Measurements from ENCODE around the gene NR6A1.
A peak's percentile ranks its signal among the peaks of the same experiment; 100 is the strongest.

- peak; percentile 45 to 52 for TF ChIP-seq CTCF (conservative IDR thresholded peaks at IDR 0.05 in 1 of 2, IDR thresholded peaks at IDR 0.05 in 1 of 2; ENCODE audit: extremely low read depth in 1 of 2, insufficient read depth in 1 of 2, low read depth in 1 of 2, low read length in 2 of 2)
- TF ChIP-seq EZH2 (IDR thresholded peaks at IDR 0.05; ENCODE audit: borderline replicate concordance, low read length) = no peak
Measured at GRCh38 chr9:124764774-124765438, 6.2 kb downstream of the NR6A1 start.

Data from mammary epithelial cell (primary cell).